Cardiac fibroblast (primary cell): Measurements from ENCODE around the gene TBC1D9B.

Experiments used
- DNase-seq, 2 donors: peaks; one replicate each; pipeline versions ENCODE4 v3.0.0 to v3.0.0-alpha.2; 2010; ENCODE audit warnings: low read depth in 2 of 2
- H3K4me3 ChIP-seq, 2 donors: replicated peaks in 1 of 2; 1 replicate in 1 of 2; 2 replicates in 1 of 2; pipeline ENCODE4 v1.5.1; 2011; ENCODE audit warnings: low read depth in 2 of 2, low read length in 2 of 2, mild to moderate bottlenecking in 2 of 2, moderate library complexity in 1 of 2
- TF ChIP-seq, protein P1 (sequence below): IDR thresholded peaks from one replicate; pipeline ENCODE4 v1.5.1; 2011; ENCODE audit warnings: low read depth, mild to moderate bottlenecking, low read length, inconsistent platforms

The TBC1D9B gene

DNA sequence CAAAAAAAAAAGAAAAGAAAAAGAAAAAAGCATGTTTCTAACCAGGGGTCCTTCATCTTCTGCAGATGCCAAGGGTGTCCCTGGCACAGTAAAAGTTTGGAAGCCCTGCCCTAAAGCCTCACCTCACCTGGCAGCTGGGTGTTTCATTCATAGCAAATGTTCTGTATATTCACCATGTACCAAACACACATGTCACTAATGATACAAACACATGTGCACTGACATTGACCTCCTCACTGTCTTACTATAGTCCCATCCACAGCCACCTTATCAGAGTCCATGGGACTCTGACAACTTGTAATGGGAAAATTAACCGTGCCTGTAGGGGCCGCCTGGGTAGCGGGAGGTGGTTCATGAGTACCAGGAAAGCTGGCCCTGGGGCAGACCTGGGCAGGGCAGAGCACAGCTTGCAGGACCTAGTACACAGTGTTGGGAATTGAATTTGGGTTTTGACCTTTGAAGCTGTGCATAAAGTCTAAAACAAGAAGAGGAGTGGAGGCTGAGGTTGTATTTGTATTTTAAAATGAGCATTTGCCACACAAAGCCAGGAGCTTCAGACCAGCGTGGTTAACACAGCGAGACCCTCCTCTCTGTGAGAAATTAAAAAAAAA lies 94.6 kb downstream of the TBC1D9B start:
- DNase-seq = no peak
- no peak overlapping the region for H3K4me3 ChIP-seq
- TF ChIP-seq, protein P1, sequence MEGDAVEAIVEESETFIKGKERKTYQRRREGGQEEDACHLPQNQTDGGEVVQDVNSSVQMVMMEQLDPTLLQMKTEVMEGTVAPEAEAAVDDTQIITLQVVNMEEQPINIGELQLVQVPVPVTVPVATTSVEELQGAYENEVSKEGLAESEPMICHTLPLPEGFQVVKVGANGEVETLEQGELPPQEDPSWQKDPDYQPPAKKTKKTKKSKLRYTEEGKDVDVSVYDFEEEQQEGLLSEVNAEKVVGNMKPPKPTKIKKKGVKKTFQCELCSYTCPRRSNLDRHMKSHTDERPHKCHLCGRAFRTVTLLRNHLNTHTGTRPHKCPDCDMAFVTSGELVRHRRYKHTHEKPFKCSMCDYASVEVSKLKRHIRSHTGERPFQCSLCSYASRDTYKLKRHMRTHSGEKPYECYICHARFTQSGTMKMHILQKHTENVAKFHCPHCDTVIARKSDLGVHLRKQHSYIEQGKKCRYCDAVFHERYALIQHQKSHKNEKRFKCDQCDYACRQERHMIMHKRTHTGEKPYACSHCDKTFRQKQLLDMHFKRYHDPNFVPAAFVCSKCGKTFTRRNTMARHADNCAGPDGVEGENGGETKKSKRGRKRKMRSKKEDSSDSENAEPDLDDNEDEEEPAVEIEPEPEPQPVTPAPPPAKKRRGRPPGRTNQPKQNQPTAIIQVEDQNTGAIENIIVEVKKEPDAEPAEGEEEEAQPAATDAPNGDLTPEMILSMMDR = no peak

GRCh38 chr5:179812135-179812825 lies 95.4 kb downstream of the TBC1D9B start:
- no peak for DNase-seq
- H3K4me3 ChIP-seq = no peak overlapping the region

More at GRCh38 chr5:179812135-179812825, 95.4 kb downstream of the TBC1D9B start:
- TF ChIP-seq, protein P1 = no peak
